ENCODE measurements around the gene TMEM259. TPM values are rescaled to one million over a fixed set of nuclear protein-coding genes. Genes with fewer than 3 reads are reported as not detected.

Gene TMEM259
- total RNA-seq, 3 donors from 2014 or later = 112 to 156 (median 153) TPM

GRCh38 chr19:991174-991931 lies 29.6 kb downstream of the TMEM259 start:
- H3K27me3 ChIP-seq = peaks cover 2 to 9% of the 10 kb centered on the region in 2 donors
- TF ChIP-seq CTCF (IDR thresholded peaks at IDR 0.05) = no peak
- no peak for TF ChIP-seq POLR2AphosphoS5 (IDR thresholded peaks at IDR 0.05)
- no peak for TF ChIP-seq POLR2A (IDR thresholded peaks at IDR 0.05)
- H3K36me3 ChIP-seq = no peaks in the 10 kb centered on the region
- no peaks in the 10 kb centered on the region for H3K9me3 ChIP-seq
- H3K4me1 ChIP-seq = no peaks in the 10 kb centered on the region
- H3K27ac ChIP-seq = no peak overlapping the region
- intact Hi-C loops (cut with DNase I; ENCODE audit: low total_unique reads) = loop anchor here (10.0 kb wide), 1 partner anchor 217 kb away; no protein-coding TSS in a partner anchor
- no peak for DNase-seq (ENCODE audit: low spot score in 2 of 2)
- H3K4me3 ChIP-seq = no peak overlapping the region

GRCh38 chr19:990746-991145 lies 30.2 kb downstream of the TMEM259 start:
- no peaks in the 10 kb centered on the region for H3K36me3 ChIP-seq
- intact Hi-C loops (cut with DNase I; ENCODE audit: low total_unique reads) = loop anchor here (10.0 kb wide), 1 partner anchor 216 kb away; no protein-coding TSS in a partner anchor
- DNase-seq (ENCODE audit: low spot score in 2 of 2) = no peak
- H3K27me3 ChIP-seq = peaks cover under 1 to 3% of the 10 kb centered on the region in 2 donors
- no peak for TF ChIP-seq CTCF (IDR thresholded peaks at IDR 0.05)
- no peak for TF ChIP-seq POLR2AphosphoS5 (IDR thresholded peaks at IDR 0.05)
- TF ChIP-seq POLR2A (IDR thresholded peaks at IDR 0.05) = no peak
- no peaks in the 10 kb centered on the region for H3K9me3 ChIP-seq
- H3K4me1 ChIP-seq = no peaks in the 10 kb centered on the region
- no peak overlapping the region for H3K27ac ChIP-seq
- H3K4me3 ChIP-seq = no peak overlapping the region

- no peaks in the 10 kb centered on the region for H3K9me3 ChIP-seq
- no peak overlapping the region for H3K27ac ChIP-seq
- H3K36me3 ChIP-seq = no peaks in the 10 kb centered on the region
- H3K4me1 ChIP-seq = no peaks in the 10 kb centered on the region
- TF ChIP-seq CTCF (IDR thresholded peaks at IDR 0.05) = no peak
- no peak overlapping the region for H3K4me3 ChIP-seq
- no peak for DNase-seq (ENCODE audit: low spot score in 2 of 2)
- H3K27me3 ChIP-seq = no peaks in the 10 kb centered on the region
- intact Hi-C loops (cut with DNase I; ENCODE audit: low total_unique reads) = loop anchor here (10.0 kb wide), 1 partner anchor 215 kb away; no protein-coding TSS in a partner anchor
These were observed 30.8 kb downstream of the TMEM259 start for GRCh38 chr19:990119-990571.

- no peaks in the 10 kb centered on the region for H3K36me3 ChIP-seq
- H3K27me3 ChIP-seq = no peaks in the 10 kb centered on the region
- no peak for DNase-seq (ENCODE audit: low spot score in 2 of 2)
- TF ChIP-seq CTCF (IDR thresholded peaks at IDR 0.05) = no peak
- TF ChIP-seq POLR2A (IDR thresholded peaks at IDR 0.05) = no peak
- no peak for TF ChIP-seq POLR2AphosphoS5 (IDR thresholded peaks at IDR 0.05)
- H3K9me3 ChIP-seq = no peaks in the 10 kb centered on the region
- H3K4me3 ChIP-seq = no peak overlapping the region
- intact Hi-C loops (cut with DNase I; ENCODE audit: low total_unique reads) = loop anchor here (10.0 kb wide), 2 partner anchors 215 to 235 kb away; partner anchors contain the start of gene MISP
- no peak overlapping the region for H3K27ac ChIP-seq
- no peaks in the 10 kb centered on the region for H3K4me1 ChIP-seq
These were observed 31.4 kb downstream of the TMEM259 start for GRCh38 chr19:989381-990081.

GRCh38 chr19:988510-988909 lies 32.4 kb downstream of the TMEM259 start:
- no peak for DNase-seq (ENCODE audit: low spot score in 2 of 2)
- no peak overlapping the region for H3K4me3 ChIP-seq
- H3K4me1 ChIP-seq = no peaks in the 10 kb centered on the region
- no peaks in the 10 kb centered on the region for H3K27me3 ChIP-seq
- H3K9me3 ChIP-seq = no peaks in the 10 kb centered on the region
- H3K27ac ChIP-seq = no peak overlapping the region
- intact Hi-C loops (cut with DNase I; ENCODE audit: low total_unique reads) = loop anchor here (10.0 kb wide), 1 partner anchor 234 kb away; the partner anchor contains the start of gene MISP
- H3K36me3 ChIP-seq = no peaks in the 10 kb centered on the region
- TF ChIP-seq POLR2A (IDR thresholded peaks at IDR 0.05) = no peak
- no peak for TF ChIP-seq CTCF (IDR thresholded peaks at IDR 0.05)
- no peak for TF ChIP-seq POLR2AphosphoS5 (IDR thresholded peaks at IDR 0.05)
